ENCODE data around the gene CLDN12. TPM values are rescaled to one million over a fixed set of nuclear protein-coding genes. Genes with fewer than 3 reads are reported as not detected.

CLDN12 gene
- total and polyA plus RNA-seq, 2 of the 13 experiments (the other 11 are each of a cell fraction or from before 2014, with no cell fraction given): 44.1 to 114 TPM

DNA sequence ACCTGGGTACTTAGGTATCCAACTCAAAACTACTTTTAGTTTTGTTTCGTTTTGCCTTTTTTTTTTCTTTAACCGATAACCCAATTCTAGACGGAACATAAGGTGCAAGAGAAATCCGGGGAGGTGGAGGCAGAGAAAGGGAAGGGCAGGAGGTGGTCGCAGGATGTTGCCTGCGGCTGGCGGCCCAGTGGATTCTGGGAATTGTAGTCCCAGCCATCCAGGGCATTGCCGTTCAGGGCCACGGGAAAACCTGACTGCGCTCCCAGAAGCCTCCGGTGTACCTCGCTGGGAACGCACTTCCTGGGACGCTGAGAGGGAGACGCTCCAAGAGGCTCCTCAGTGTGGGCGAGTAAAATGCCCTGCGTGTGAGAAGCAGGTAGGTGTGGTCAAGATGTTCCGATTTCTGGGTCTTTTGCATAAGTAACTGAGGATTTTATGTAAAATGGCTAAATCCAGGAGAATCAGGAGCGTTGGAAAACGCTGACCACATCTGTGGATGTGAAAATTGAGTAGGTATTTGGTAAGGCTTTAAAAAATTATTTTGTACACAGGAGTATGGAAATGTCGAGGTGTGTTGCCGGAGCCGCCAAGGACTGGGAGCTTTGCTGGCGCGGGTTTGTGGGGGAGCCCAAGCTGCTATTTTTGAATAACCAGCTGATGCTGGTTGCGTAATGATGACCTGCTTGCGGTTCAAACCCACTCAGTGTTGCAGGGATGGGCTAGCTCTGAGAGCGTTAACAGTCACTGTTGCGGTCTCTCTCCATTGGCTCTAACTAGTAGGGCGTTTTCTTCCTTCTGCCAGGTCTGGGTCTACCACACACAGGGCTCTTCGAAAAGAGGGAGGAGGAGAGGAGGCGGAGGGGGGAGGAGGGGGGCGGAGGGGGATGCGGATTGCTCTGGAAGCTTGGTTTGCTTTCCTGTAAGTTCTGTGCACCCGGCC is at the start of gene CLDN12 (continued):
- TF ChIP-seq, protein P1, sequence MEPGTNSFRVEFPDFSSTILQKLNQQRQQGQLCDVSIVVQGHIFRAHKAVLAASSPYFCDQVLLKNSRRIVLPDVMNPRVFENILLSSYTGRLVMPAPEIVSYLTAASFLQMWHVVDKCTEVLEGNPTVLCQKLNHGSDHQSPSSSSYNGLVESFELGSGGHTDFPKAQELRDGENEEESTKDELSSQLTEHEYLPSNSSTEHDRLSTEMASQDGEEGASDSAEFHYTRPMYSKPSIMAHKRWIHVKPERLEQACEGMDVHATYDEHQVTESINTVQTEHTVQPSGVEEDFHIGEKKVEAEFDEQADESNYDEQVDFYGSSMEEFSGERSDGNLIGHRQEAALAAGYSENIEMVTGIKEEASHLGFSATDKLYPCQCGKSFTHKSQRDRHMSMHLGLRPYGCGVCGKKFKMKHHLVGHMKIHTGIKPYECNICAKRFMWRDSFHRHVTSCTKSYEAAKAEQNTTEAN (CRISPR knock-in tag; conservative IDR thresholded peaks at IDR 0.05): no peak
- TF ChIP-seq, protein P2, sequence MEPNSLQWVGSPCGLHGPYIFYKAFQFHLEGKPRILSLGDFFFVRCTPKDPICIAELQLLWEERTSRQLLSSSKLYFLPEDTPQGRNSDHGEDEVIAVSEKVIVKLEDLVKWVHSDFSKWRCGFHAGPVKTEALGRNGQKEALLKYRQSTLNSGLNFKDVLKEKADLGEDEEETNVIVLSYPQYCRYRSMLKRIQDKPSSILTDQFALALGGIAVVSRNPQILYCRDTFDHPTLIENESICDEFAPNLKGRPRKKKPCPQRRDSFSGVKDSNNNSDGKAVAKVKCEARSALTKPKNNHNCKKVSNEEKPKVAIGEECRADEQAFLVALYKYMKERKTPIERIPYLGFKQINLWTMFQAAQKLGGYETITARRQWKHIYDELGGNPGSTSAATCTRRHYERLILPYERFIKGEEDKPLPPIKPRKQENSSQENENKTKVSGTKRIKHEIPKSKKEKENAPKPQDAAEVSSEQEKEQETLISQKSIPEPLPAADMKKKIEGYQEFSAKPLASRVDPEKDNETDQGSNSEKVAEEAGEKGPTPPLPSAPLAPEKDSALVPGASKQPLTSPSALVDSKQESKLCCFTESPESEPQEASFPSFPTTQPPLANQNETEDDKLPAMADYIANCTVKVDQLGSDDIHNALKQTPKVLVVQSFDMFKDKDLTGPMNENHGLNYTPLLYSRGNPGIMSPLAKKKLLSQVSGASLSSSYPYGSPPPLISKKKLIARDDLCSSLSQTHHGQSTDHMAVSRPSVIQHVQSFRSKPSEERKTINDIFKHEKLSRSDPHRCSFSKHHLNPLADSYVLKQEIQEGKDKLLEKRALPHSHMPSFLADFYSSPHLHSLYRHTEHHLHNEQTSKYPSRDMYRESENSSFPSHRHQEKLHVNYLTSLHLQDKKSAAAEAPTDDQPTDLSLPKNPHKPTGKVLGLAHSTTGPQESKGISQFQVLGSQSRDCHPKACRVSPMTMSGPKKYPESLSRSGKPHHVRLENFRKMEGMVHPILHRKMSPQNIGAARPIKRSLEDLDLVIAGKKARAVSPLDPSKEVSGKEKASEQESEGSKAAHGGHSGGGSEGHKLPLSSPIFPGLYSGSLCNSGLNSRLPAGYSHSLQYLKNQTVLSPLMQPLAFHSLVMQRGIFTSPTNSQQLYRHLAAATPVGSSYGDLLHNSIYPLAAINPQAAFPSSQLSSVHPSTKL (CRISPR knock-in tag; IDR thresholded peaks at IDR 0.05): peak; percentile 6; the same call in 1 of the 2 replicates
- TF ChIP-seq ARNT2 (CRISPR knock-in tag; IDR thresholded peaks at IDR 0.05; ENCODE audit: low read depth) (no peak), ZIK1 (CRISPR knock-in tag; IDR thresholded peaks at IDR 0.05; ENCODE audit: borderline replicate concordance, low read depth) (no peak), NFYC (CRISPR knock-in tag; IDR thresholded peaks at IDR 0.05) (peak; percentile 53), SOX6 (IDR thresholded peaks at IDR 0.05) (no peak), SOX6 (CRISPR knock-in tag; IDR thresholded peaks at IDR 0.05) (peak; percentile 62), NCOA5 (CRISPR knock-in tag; IDR thresholded peaks at IDR 0.05) (no peak), EHMT2 (IDR thresholded peaks at IDR 0.05; ENCODE audit: borderline replicate concordance, low read depth, low read length) (no peak), ZNF572 (CRISPR knock-in tag; IDR thresholded peaks at IDR 0.05) (no peak), KLF12 (CRISPR knock-in tag; IDR thresholded peaks at IDR 0.05; ENCODE audit: borderline replicate concordance) (0 out of 2 replicates have a peak, but pooled peaks have one; percentile 31), ZNF577 (CRISPR knock-in tag; IDR thresholded peaks at IDR 0.05; ENCODE audit: borderline replicate concordance, low read depth) (no peak), CBX5 (CRISPR knock-in tag; IDR thresholded peaks at IDR 0.05; ENCODE audit: borderline replicate concordance) (peak; percentile 39; the same call in 1 of the 2 replicates), ZNF253 (CRISPR knock-in tag; IDR thresholded peaks at IDR 0.05; ENCODE audit: borderline replicate concordance) (no peak), KDM6A (CRISPR knock-in tag; IDR thresholded peaks at IDR 0.05; ENCODE audit: low read depth) (no peak), FOXM1 (CRISPR knock-in tag; IDR thresholded peaks at IDR 0.05) (no peak), NFATC3 (CRISPR knock-in tag; IDR thresholded peaks at IDR 0.05) (no peak), ZNF883 (CRISPR knock-in tag; IDR thresholded peaks at IDR 0.05; ENCODE audit: not compliant biosample characterization) (peak; percentile 71), RXRB (CRISPR knock-in tag; IDR thresholded peaks at IDR 0.05; ENCODE audit: borderline replicate concordance) (peak; percentile 28; the same call in 1 of the 2 replicates)
- TF ChIP-seq, protein P3, sequence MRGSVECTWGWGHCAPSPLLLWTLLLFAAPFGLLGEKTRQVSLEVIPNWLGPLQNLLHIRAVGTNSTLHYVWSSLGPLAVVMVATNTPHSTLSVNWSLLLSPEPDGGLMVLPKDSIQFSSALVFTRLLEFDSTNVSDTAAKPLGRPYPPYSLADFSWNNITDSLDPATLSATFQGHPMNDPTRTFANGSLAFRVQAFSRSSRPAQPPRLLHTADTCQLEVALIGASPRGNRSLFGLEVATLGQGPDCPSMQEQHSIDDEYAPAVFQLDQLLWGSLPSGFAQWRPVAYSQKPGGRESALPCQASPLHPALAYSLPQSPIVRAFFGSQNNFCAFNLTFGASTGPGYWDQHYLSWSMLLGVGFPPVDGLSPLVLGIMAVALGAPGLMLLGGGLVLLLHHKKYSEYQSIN (CRISPR knock-in tag; IDR thresholded peaks at IDR 0.05; ENCODE audit: borderline replicate concordance): no peak
- TF ChIP-seq, protein P4, sequence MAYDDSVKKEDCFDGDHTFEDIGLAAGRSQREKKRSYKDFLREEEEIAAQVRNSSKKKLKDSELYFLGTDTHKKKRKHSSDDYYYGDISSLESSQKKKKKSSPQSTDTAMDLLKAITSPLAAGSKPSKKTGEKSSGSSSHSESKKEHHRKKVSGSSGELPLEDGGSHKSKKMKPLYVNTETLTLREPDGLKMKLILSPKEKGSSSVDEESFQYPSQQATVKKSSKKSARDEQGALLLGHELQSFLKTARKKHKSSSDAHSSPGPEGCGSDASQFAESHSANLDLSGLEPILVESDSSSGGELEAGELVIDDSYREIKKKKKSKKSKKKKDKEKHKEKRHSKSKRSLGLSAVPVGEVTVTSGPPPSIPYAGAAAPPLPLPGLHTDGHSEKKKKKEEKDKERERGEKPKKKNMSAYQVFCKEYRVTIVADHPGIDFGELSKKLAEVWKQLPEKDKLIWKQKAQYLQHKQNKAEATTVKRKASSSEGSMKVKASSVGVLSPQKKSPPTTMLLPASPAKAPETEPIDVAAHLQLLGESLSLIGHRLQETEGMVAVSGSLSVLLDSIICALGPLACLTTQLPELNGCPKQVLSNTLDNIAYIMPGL (CRISPR knock-in tag; IDR thresholded peaks at IDR 0.05; ENCODE audit: borderline replicate concordance in 1 of 2, low read depth in 1 of 2): peak; percentile 69 to 70

All from HepG2 (cell line).